ENCODE measurements around the gene SENP3.

Gene SENP3

DNA sequence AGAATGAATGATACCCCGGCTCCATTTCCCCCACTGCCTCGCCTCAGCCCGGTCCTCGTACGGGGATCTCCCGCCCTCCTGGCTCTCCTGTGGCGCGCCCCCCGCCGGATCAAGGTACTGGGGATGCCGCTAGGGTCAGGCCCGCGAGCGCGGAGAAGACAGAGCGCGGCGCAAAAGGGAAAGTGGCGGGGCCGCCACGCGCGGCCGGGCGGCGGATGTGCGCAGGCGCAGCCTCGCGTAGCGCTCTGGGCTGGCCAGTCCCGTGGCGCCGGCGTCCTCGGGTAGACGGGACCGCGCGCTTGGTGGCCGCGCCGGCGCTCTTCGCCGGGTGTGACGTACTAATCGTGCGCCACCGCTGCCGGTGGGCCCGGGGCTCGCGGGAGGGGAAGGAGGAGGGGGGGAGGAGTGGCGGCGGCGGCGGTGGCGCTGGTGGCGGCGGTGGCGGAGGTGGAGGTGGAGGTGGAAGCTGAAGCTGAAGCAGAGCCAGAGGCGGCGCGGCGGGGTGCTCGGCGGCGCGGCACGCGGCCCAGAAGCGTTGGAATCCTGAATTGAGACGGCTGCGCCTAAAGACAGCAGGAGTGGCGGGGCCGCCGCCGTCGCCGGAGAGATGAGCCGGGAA, at the start of gene SENP3:
Gene SENP3, plus strand, starts transcription at position 331 of the 619 bp plus-strand sequence. CDS start 1,158 bp downstream, outside the sequence.
- H2AFZ ChIP-seq (ENCODE audit: low read length) = peak within 1 kb of the TSS; percentile 92
- DNase-seq = peak; percentile 91

DNA sequence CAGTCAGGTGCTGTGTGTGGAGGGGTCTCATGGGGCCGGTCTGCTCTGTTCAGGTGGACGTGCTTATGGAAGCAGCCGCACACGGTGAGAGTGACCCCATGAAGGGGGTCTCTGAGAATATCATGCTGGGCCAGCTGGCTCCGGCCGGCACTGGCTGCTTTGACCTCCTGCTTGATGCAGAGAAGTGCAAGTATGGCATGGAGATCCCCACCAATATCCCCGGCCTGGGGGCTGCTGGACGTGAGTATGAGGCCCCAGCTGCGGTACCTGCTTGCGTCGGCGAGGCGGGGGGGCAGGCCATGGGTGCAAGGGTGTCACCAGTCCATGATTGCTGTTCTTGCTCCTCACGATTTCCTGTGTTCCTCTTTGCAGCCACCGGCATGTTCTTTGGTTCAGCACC, 49.6 kb upstream of the SENP3 start:
- no peaks in the 10 kb centered on the region for H3K79me2 ChIP-seq (ENCODE audit: low read length)
- H3K4me1 ChIP-seq (ENCODE audit: low read length) = no peaks in the 10 kb centered on the region
- no peak overlapping the region for H3K4me3 ChIP-seq (ENCODE audit: low read length)
- no peak overlapping the region for H3K27ac ChIP-seq (ENCODE audit: low read length)
- TF ChIP-seq, protein P1, sequence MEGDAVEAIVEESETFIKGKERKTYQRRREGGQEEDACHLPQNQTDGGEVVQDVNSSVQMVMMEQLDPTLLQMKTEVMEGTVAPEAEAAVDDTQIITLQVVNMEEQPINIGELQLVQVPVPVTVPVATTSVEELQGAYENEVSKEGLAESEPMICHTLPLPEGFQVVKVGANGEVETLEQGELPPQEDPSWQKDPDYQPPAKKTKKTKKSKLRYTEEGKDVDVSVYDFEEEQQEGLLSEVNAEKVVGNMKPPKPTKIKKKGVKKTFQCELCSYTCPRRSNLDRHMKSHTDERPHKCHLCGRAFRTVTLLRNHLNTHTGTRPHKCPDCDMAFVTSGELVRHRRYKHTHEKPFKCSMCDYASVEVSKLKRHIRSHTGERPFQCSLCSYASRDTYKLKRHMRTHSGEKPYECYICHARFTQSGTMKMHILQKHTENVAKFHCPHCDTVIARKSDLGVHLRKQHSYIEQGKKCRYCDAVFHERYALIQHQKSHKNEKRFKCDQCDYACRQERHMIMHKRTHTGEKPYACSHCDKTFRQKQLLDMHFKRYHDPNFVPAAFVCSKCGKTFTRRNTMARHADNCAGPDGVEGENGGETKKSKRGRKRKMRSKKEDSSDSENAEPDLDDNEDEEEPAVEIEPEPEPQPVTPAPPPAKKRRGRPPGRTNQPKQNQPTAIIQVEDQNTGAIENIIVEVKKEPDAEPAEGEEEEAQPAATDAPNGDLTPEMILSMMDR (IDR thresholded peaks at IDR 0.05; ENCODE audit: low read length) = no peak
- H3K27me3 ChIP-seq (replicated peaks; ENCODE audit: insufficient read depth, low read length) = no peaks in the 10 kb centered on the region
- no peak overlapping the region for H3K9ac ChIP-seq (ENCODE audit: low read length)
- H3K4me2 ChIP-seq (ENCODE audit: low read depth, low read length) = no peak overlapping the region
- peaks cover 12% of the 10 kb centered on the region for H3K36me3 ChIP-seq (replicated peaks; ENCODE audit: insufficient read depth, low read length)
- H3K9me3 ChIP-seq (replicated peaks; ENCODE audit: insufficient read depth, low read length) = no peaks in the 10 kb centered on the region
- 0 out of 2 replicates have a peak, but pooled peaks cover 2% of the 10 kb centered on the region for H3F3A ChIP-seq (ENCODE audit: insufficient read depth, low read length)
- H4K20me1 ChIP-seq (ENCODE audit: insufficient read depth, low read length) = no peaks in the 10 kb centered on the region
- DNase-seq = no peak
- no peak overlapping the region for H2AFZ ChIP-seq (ENCODE audit: low read length)
- no peaks in the 10 kb centered on the region for H3K9me2 ChIP-seq (replicated peaks; ENCODE audit: insufficient read depth, low read length)

More for the DNA sequence above, at the start of gene SENP3:
- Histone ChIP-seq H3K9me3 (replicated peaks; ENCODE audit: insufficient read depth, low read length) (no peaks in the 10 kb centered on the region), H3K4me3 (ENCODE audit: low read length) (peak within 1 kb of the TSS; percentile 73), H3K27me3 (replicated peaks; ENCODE audit: insufficient read depth, low read length) (no peaks in the 10 kb centered on the region), H4K20me1 (ENCODE audit: insufficient read depth, low read length) (no peaks in the 10 kb centered on the region), H3F3A (ENCODE audit: insufficient read depth, low read length) (peaks cover 14% of the 10 kb centered on the region; the same call in 1 of the 2 replicates), H3K4me2 (ENCODE audit: low read depth, low read length) (peak within 1 kb of the TSS; percentile 90), H3K4me1 (ENCODE audit: low read length) (peaks cover 26% of the 10 kb centered on the region), H3K27ac (ENCODE audit: low read length) (peak within 1 kb of the TSS; percentile 68; the same call in 1 of the 2 replicates), H3K36me3 (replicated peaks; ENCODE audit: insufficient read depth, low read length) (peaks cover 8% of the 10 kb centered on the region; the same call in 1 of the 2 replicates), H3K9me2 (replicated peaks; ENCODE audit: insufficient read depth, low read length) (no peaks in the 10 kb centered on the region), H3K79me2 (ENCODE audit: low read length) (peaks cover 46% of the 10 kb centered on the region), H3K9ac (ENCODE audit: low read length) (peak within 1 kb of the TSS; percentile 93)
- TF ChIP-seq, protein P1 (IDR thresholded peaks at IDR 0.05; ENCODE audit: low read length) = no peak
- no peak for TF ChIP-seq EZH2 (optimal IDR thresholded peaks at IDR 0.05; ENCODE audit: low read depth, low read length)

DNA sequence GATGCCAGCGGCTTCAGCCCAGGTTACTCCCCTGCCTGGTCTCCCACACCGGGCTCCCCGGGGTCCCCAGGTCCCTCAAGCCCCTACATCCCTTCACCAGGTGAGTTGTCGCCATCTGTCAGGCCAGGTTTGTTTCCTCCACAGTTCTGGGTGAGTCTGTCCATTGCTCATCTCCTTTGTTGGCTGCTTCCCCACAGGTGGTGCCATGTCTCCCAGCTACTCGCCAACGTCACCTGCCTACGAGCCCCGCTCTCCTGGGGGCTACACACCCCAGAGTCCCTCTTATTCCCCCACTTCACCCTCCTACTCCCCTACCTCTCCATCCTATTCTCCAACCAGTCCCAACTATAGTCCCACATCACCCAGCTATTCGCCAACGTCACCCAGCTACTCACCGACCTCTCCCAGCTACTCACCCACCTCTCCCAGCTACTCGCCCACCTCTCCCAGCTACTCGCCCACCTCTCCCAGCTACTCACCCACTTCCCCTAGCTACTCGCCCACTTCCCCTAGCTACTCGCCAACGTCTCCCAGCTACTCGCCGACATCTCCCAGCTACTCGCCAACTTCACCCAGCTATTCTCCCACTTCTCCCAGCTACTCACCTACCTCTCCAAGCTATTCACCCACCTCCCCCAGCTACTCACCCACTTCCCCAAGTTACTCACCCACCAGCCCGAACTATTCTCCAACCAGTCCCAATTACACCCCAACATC, 48.7 kb upstream of the SENP3 start:
- no peak for TF ChIP-seq EZH2phosphoT487 (IDR thresholded peaks at IDR 0.05; ENCODE audit: low read length)
- no peak for TF ChIP-seq EZH2 (optimal IDR thresholded peaks at IDR 0.05; ENCODE audit: low read depth, low read length)
- TF ChIP-seq, protein P1 (IDR thresholded peaks at IDR 0.05; ENCODE audit: low read length) = no peak
- H3F3A ChIP-seq (ENCODE audit: insufficient read depth, low read length) = 0 out of 2 replicates have a peak, but pooled peaks cover 2% of the 10 kb centered on the region
- no peaks in the 10 kb centered on the region for H3K9me2 ChIP-seq (replicated peaks; ENCODE audit: insufficient read depth, low read length)
- no peak for DNase-seq
- H3K9ac ChIP-seq (ENCODE audit: low read length) = no peak overlapping the region
- no peaks in the 10 kb centered on the region for H3K27me3 ChIP-seq (replicated peaks; ENCODE audit: insufficient read depth, low read length)
- no peak overlapping the region for H3K4me2 ChIP-seq (ENCODE audit: low read depth, low read length)
- H2AFZ ChIP-seq (ENCODE audit: low read length) = no peak overlapping the region
- H3K27ac ChIP-seq (ENCODE audit: low read length) = no peak overlapping the region
- no peak overlapping the region for H3K4me3 ChIP-seq (ENCODE audit: low read length)
- H3K9me3 ChIP-seq (replicated peaks; ENCODE audit: insufficient read depth, low read length) = no peaks in the 10 kb centered on the region
- no peaks in the 10 kb centered on the region for H3K79me2 ChIP-seq (ENCODE audit: low read length)
- H4K20me1 ChIP-seq (ENCODE audit: insufficient read depth, low read length) = no peaks in the 10 kb centered on the region
- no peaks in the 10 kb centered on the region for H3K4me1 ChIP-seq (ENCODE audit: low read length)
- peaks cover 11% of the 10 kb centered on the region for H3K36me3 ChIP-seq (replicated peaks; ENCODE audit: insufficient read depth, low read length)
